CD1c-positive myeloid dendritic cell (primary cell): ENCODE results near the gene EXO5.
"Not testable (repeated sequence)": the region's sequence is repeated elsewhere in the genome, so short reads cannot be mapped to it uniquely, and the experiment has no call there.

Experiments used
- DNase-seq: peaks from one replicate; pipeline ENCODE4 v3.0.0-alpha.2; 2016; ENCODE audit errors: extremely low spot score

Gene EXO5

GRCh38 chr1:40553017-40553416, 44.5 kb downstream of the EXO5 start:
- DNase-seq: no peak

GRCh38 chr1:40554807-40555206, 46.2 kb downstream of the EXO5 start:
- not testable (repeated sequence) for DNase-seq

GRCh38 chr1:40556121-40556520, 47.6 kb downstream of the EXO5 start:
- DNase-seq: no peak

DNA sequence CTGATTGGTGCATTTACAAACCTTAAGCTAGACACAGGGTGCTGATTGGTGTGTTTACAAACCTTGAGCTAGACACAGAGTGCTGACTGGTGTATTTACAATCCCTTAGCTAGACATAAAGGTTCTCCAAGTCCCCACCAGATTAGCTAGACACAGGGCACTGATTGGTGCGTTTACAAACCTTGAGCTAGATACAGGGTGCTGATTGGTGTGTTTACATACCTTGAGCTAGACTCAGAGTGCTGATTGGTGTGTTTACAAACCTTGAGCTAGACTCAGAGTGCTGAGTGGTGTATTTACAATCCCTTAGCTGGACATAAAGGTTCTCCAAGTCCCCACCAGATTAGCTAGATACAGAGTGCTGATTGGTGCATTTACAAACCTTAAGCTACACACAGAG, 49.7 kb downstream of the EXO5 start:
- DNase-seq: not testable (repeated sequence)

DNA sequence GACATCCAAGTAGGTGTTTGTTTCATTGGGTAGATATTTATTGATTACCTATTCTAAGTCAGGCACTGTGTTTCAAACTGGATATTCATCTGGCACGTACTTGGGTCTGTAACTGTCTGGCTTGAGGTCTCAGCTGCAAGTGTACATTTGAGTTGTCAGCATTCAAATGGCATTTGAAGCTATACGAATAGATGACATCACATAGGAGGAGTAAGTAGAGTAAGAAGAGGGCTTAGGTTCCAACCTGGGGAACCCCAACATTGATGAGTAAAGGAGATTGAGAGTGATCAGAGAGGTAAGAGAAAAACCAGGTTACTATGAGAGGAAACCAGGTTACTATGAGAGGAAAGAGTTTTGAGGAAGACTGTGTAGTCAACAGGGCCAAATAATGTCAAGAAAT, 53.6 kb downstream of the EXO5 start:
- DNase-seq: no peak

DNA sequence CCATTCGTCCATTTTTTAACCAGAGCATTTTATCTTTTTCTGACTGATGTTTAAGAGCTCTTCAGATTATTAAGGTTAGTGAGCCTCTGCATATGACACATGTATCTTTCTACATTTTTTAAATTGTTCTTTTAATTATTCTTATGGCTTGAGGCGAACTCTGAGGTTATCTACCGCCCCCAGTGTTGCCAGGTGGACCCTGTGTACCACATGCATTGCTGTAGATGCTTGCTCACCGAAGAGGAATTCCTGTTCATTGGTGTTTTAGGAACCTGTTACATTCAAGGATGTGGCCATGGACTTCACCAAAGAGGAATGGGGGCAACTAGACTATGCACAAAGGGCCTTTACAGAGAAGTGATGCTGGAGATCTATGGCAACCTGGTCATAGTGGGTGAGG, 54.7 kb downstream of the EXO5 start:
- DNase-seq: no peak

DNA sequence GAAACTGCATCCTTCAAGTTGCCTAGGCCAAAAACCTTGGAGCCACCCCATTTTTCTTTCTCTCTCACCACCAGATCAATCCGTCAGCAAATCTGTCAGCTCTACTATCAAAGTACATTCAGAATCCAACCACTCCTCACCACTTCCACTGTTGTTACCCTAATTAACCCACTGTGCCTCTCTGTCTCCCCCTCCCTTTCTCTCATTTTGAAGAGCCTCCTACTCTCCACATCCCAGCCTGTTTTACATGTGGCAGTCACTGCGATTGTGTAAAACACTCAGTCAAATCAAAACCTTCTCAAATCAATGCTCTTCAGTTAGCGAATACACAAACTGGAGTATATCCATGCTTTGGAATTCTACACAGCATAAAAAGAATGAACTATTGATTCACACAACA, 55.9 kb downstream of the EXO5 start:
- DNase-seq: no peak

GRCh38 chr1:40564913-40565312, 56.3 kb downstream of the EXO5 start:
- DNase-seq: peak; percentile 10
